ENCODE results near the gene VSX1. TPM values are rescaled to one million over a fixed set of nuclear protein-coding genes. Genes with fewer than 3 reads are reported as not detected.

The VSX1 gene
- total RNA-seq, 1 donor from 2014 or later, result not detected

GRCh38 chr20:25039697-25040437 is 42.1 kb downstream of the VSX1 start:
- peak in 1 of 2 donors; percentile 97 for DNase-seq (ENCODE audit: extremely low spot score in 2 of 2)
- peak overlapping the region in 1 of 2 donors; percentile 8 for H3K4me3 ChIP-seq
- no peaks in the 10 kb centered on the region for H3K27me3 ChIP-seq
- peaks cover 89% of the 10 kb centered on the region for H3K4me1 ChIP-seq
- no peaks in the 10 kb centered on the region for H3K36me3 ChIP-seq
- no peaks in the 10 kb centered on the region for H3K9me3 ChIP-seq
- H3K27ac ChIP-seq, result peak overlapping the region; percentile 76
- TF ChIP-seq POLR2AphosphoS5 (IDR thresholded peaks at IDR 0.05; ENCODE audit: insufficient read depth in 1 of 2, low read depth in 1 of 2), result peak; percentile 79 to 97
- no peak for TF ChIP-seq CTCF (IDR thresholded peaks at IDR 0.05)
- intact Hi-C loops (cut with DNase I), result no loop called here

GRCh38 chr20:25038591-25039015 is 43.3 kb downstream of the VSX1 start:
- H3K27ac ChIP-seq, result peak overlapping the region; percentile 76
- H3K27me3 ChIP-seq, result no peaks in the 10 kb centered on the region

GRCh38 chr20:25038103-25038410 is 43.9 kb downstream of the VSX1 start:
- Histone ChIP-seq H3K36me3 (no peaks in the 10 kb centered on the region), H3K27me3 (no peaks in the 10 kb centered on the region), H3K4me3 (no peak overlapping the region), H3K4me1 (peaks cover 83% of the 10 kb centered on the region), H3K27ac (peak overlapping the region; percentile 76), H3K9me3 (no peaks in the 10 kb centered on the region)
- DNase-seq (ENCODE audit: extremely low spot score in 2 of 2), result no peak
- intact Hi-C loops (cut with DNase I), result no loop called here
- TF ChIP-seq POLR2AphosphoS5 (IDR thresholded peaks at IDR 0.05; ENCODE audit: insufficient read depth in 1 of 2, low read depth in 1 of 2) (no peak), POLR2A (IDR thresholded peaks at IDR 0.05) (no peak), CTCF (IDR thresholded peaks at IDR 0.05) (no peak)

More at GRCh38 chr20:25038591-25039015, 43.3 kb downstream of the VSX1 start:
- Histone ChIP-seq H3K4me3 (no peak overlapping the region), H3K4me1 (peaks cover 83% of the 10 kb centered on the region), H3K36me3 (no peaks in the 10 kb centered on the region), H3K9me3 (no peaks in the 10 kb centered on the region)
- no peak for DNase-seq (ENCODE audit: extremely low spot score in 2 of 2)
- intact Hi-C loops (cut with DNase I), result no loop called here
- TF ChIP-seq POLR2AphosphoS5 (IDR thresholded peaks at IDR 0.05; ENCODE audit: insufficient read depth in 1 of 2, low read depth in 1 of 2), result no peak
- TF ChIP-seq CTCF (IDR thresholded peaks at IDR 0.05), result no peak
- no peak for TF ChIP-seq POLR2A (IDR thresholded peaks at IDR 0.05)

- Histone ChIP-seq H3K4me3 (no peak overlapping the region), H3K36me3 (no peaks in the 10 kb centered on the region), H3K27ac (peak overlapping the region; percentile 6), H3K4me1 (peaks cover 83% of the 10 kb centered on the region), H3K27me3 (no peaks in the 10 kb centered on the region), H3K9me3 (no peaks in the 10 kb centered on the region)
- intact Hi-C loops (cut with DNase I), result no loop called here
- TF ChIP-seq POLR2A (IDR thresholded peaks at IDR 0.05) (no peak), CTCF (IDR thresholded peaks at IDR 0.05) (no peak)
- no peak for DNase-seq (ENCODE audit: extremely low spot score in 2 of 2)
Observed at GRCh38 chr20:25037288-25038102, 44.4 kb downstream of the VSX1 start.
